ENCODE measurements around the gene C19orf12.

C19orf12 gene

DNA sequence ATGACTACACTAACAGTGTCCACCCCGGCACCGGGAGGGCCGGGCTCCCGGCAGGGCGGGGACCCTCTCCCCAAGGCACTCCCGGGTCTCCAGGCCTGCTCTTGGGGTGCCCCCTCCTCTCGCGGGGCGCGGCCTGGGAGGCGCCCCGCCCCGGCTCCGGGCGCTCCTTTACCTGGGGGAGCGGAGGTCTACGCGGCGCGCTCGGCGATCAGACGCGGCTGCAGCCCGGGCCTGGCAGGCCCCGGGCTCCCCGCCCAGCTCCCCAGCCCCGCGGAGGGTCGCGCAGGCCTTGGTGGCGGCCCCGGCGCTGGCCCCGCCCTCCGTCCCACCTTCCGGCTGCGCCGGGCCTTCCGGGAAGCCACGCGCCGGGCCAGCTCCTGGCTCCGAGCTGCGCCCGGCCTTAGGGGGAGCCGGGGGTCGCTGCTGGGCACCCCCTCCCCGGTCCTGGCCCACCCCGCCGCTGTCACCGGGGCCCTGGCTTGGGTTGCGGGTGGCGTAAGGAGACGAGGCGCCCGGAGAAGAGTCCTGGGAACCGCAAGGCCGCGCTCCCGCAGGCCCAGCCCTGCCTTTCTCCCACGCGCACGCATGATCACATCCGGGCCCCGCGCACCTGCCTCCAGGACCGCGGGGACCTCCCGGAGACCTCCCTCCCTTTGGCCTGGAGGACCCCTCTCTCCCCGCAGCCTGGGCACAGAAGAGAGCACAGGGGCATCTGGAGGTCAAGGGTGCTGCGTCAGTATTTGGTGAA, at the start of gene C19orf12:
Gene C19orf12, minus strand, starts transcription at position 309 of the 748 bp plus-strand sequence. CDS start 6,848 bp downstream, outside the sequence.
- peak; percentile 48 for DNase-seq (ENCODE audit: insufficient read length, low spot score)
- FAIRE-seq = no peak

DNA sequence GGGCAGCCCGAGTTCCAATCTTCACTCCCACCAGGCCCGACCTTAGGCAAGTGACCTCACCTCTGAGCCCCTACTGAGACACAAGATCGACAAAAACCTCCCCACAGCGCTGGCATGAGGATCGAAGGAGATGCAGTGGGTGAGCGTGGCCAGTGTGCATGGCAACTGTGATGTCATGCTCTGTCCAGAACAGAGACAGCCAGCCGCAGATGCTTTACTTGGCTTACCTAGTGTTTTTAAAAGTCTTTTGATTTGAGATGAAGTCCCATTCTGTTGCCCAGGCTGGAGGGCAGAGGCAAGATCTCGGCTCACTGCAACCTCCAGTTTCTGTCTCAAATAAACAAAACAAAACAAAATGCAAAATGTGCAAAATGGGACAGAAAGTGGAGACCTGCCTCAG, 49.3 kb upstream of the C19orf12 start:
- DNase-seq (ENCODE audit: insufficient read length, low spot score) (no peak), FAIRE-seq (no peak)

DNA sequence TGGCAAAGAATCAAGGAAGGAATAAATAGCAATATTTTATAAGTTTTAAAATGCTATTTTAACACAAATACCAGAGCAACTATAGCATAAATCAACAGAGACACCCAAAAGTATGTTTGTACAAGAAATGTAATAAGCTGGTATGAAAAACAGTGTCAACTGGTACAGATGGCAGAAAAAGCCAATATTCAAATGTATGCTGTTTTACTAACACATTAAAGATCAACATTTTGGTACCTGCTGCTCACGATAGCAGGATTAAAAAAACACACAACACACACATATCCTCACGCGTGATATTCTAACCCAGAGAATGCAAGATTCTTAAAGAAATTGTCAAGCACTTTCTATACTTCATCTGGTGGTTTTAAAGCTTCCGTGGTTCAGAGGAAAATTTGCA, 48.1 kb upstream of the C19orf12 start:
- FAIRE-seq (no peak), DNase-seq (ENCODE audit: insufficient read length, low spot score) (no peak)

DNA sequence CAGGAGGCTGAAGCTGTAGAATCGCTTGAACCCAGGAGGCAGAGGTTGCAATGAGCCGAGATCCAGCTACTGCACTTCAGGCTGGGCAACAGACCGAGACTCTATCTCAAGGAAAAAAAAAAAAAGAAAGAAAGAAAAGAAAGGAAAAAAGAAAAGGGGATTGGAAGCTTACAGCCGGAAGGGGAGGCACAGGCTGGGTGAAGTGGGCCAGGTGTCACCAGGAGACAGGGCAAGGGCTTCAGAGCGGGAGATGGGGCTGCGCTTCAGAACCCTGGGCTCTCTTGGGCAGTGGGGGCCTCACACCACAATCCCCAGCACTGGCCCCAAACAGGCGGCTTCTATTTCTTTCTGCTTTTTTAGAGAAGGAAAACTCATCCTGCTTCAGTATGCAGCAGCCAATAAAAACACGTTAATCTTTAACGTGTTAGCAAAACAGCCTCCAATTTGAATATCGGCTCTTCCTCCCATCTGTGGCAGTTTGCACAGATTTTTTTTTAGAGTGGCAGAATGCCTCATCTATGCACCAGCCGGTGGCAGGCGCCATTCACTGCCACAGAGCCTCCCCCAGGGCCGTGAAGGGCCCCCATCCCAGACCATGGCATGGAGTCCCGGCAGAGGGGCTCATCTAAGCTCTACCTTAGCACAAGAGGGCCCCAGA, 46.6 kb upstream of the C19orf12 start:
- no peak for FAIRE-seq
- DNase-seq (ENCODE audit: insufficient read length, low spot score) = no peak

DNA sequence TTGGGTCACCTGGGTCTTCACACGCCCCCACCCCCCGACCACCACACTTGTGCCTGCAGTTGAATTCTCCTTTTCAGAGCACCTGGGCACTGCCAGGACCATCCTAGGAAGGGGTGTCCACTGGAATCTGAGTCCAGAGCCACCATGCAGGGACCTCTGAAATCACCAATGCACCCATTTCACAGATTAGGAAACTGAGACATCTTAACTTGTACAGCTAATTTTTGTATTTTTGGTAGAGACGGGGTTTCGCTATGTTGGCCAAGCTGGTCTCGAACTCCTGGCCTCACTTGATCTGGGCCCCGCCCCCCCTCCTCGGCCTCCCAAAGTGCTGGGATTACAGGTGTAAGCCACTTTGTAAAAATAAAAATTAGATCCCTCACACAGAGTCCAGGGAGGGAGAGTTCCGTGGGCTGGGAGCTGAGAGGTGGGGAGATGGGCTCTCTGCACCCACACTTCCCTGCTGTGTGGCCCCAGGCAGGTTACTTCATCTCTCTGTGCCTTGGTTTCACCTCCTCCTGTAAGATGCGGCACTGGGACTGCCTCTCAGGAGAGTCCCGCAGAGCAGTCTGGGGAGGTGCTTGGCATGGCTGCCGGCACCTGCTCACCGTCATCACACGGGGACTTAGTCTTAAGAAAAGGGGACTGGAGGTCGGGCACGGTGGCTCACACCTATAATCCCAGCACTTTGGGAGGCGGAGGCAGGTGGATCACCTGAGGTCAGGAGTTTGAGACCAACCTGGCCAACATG, 45.9 kb upstream of the C19orf12 start:
- FAIRE-seq (no peak), DNase-seq (ENCODE audit: insufficient read length, low spot score) (no peak)

DNA sequence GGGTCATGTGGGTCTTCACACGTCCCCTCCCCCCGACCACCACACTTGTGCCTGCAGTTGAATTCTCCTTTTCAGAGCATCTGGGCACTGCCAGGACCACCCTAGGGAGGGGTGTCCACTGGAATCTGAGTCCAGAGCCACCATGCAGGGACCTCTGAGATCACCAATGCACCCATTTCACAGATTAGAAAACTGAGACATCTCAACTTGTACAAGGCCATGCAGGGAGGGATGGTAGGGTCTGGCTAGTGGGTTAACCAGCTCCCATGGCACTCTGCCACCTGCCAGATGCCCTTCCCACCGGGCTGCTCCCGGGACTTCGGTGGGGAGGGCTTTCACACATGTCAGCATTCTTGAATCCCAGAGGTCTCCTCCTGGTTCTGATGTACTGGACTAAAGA, 44.3 kb upstream of the C19orf12 start:
- no peak for FAIRE-seq
- DNase-seq (ENCODE audit: insufficient read length, low spot score) = no peak

DNA sequence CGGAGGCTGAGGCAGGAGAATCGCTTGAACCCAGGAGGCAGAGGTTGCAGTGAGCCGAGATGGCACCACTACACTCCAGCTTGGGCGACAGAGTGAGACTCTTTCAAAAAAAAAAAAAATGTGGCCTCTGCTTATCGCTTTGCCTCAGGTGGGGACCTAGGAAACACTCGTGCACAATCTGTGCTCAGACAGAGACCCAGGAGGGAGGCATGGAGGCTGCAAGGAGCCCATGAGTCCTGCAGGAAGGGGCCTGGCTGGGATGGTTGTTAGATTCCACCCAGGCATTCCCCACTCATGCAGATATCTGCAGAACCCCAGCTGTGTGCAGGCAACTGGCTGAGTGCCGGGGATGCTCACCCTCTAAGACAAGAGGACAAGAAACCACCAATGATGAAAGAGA, 43.8 kb upstream of the C19orf12 start:
- no peak for FAIRE-seq
- DNase-seq (ENCODE audit: insufficient read length, low spot score) = no peak

DNA sequence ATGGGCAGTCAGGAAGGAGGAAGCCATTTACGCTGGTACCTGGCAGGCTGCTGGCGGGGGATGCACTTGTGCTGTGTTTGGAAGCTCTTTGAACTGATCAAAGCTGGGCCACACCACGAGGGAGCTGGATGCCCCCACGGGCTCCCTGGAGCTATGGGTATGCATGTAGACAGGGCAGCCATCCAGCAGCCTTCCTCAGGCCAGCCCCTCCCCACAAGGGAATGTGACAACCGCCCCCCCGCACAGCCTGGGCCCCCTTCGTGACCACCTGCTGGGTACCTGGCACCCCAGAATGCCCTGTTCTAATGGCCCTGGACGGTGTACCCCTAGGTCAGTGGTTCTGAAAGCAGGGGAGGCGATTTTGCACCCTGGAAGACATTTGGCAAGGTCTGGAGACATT, 42.5 kb upstream of the C19orf12 start:
- DNase-seq (ENCODE audit: insufficient read length, low spot score) (no peak), FAIRE-seq (no peak)

DNA sequence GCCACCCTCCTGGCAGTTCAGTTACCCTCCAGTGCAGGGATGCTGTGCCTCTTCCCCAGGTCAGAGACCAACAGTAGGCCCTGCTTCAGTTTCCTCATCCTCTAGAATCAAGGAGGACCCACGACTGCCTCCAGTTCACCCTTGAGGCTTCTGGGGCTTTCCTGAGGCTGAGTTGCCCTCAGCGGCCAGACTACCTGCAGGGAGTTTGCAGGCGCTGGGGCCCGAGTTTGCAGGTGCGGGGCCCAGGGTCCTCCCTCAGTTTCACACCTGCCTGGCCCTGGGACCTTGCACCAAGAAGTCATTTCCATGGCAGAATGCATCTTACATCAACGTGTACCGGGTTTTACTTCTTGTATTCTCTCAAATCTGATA, 38.9 kb upstream of the C19orf12 start:
- no peak for FAIRE-seq
- DNase-seq (ENCODE audit: insufficient read length, low spot score) = no peak

DNA sequence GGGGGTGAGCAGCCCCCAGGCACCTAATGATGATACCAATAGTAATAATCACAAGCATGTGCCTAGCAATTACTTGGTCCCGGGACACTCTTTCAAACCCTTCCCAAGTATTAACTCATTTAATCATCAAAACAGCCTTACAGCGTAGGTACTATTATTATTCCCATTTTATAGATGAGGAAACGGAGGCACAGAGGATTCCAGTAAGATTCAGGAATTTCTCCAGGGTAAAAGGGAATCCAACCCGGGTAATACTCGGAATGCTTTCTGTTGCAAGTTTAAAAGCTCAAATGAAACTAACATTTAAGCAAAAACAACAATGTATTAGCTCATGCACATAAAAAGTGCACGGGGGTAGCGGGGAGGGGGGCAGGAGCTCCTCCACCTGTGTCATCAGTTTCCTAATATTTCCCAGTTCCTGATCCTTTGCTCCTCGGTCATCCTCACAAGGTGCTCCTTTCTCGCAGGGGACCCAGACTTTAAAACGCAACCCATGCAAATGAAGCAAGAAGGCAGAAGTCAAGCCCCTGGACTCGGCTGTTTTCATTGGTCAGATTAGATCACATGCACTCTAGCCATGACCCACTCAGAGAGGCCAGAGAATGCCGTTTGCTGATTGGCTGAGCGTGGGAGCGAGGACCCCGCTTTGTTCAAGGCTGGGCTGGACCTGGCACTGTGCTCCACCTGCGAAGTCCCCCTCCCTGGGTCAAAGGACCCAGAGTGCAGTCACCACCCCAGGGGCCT, 38.3 kb upstream of the C19orf12 start:
- FAIRE-seq (no peak), DNase-seq (ENCODE audit: insufficient read length, low spot score) (no peak)

DNA sequence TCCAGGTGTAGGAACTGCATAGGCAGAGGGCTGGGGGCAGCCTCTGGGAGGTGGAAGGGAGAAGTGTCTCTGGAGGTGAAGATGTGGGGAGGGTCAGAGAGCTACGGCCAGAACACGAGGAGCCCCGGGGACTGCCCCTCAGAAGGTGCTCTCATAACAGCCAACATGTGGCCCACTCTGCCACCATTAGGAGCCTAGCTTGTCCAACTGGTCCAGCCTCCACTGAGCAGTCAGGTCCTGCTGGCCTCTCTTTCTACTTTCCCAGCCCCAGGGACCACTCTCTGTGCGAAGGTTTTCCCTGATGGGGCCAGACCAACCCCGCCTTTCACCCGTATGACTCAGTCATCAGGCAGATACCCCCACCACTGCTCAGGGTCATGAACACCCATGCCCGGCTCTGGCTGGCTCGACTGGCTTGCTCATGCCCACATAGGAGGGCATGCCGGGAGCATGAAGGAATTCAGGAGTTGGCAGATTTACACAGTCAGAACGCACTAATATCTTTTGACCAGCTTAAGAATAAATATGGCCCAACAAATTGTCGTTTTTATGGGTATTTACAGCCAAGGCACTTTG, 37.5 kb upstream of the C19orf12 start:
- no peak for FAIRE-seq
- DNase-seq (ENCODE audit: insufficient read length, low spot score) = no peak

DNA sequence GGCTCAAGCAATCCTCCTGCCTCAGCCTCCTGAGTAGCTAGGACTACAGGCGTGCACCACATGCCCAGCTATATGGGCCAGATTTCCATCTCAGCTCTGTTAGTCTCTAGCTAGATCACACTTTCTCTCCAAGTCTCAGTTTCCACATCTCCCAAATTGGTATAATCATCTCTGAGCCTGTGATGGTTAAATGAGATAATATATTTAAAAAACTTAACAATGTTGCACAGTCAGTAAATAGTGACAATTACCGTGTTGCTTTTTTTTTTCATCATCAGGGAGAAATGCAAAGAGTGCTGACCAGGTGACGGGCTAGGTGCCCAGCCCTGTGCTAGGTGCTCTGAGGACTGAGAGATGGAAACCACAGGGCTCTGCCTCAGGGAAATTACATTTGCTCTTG, 36.9 kb upstream of the C19orf12 start:
- no peak for DNase-seq (ENCODE audit: insufficient read length, low spot score)
- FAIRE-seq = no peak

DNA sequence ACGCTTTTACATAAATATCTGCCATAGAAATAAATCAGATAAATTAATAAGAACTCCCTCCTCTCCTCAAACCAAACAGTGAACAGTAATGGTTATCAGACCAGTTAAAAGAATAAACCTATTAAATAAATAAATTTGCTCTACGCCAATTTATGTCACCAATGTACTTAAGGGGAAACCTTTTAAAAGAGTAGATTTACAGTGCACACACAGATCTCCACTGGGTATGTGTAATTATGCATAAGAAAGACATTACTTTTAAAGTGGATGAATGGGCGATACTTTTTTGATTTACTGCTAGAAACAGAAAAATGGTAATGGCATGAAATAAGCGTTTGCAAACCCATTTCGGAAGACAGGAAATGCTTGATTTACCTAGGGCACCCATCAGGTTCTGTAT, 34.9 kb upstream of the C19orf12 start:
- DNase-seq (ENCODE audit: insufficient read length, low spot score) (no peak), FAIRE-seq (no peak)

DNA sequence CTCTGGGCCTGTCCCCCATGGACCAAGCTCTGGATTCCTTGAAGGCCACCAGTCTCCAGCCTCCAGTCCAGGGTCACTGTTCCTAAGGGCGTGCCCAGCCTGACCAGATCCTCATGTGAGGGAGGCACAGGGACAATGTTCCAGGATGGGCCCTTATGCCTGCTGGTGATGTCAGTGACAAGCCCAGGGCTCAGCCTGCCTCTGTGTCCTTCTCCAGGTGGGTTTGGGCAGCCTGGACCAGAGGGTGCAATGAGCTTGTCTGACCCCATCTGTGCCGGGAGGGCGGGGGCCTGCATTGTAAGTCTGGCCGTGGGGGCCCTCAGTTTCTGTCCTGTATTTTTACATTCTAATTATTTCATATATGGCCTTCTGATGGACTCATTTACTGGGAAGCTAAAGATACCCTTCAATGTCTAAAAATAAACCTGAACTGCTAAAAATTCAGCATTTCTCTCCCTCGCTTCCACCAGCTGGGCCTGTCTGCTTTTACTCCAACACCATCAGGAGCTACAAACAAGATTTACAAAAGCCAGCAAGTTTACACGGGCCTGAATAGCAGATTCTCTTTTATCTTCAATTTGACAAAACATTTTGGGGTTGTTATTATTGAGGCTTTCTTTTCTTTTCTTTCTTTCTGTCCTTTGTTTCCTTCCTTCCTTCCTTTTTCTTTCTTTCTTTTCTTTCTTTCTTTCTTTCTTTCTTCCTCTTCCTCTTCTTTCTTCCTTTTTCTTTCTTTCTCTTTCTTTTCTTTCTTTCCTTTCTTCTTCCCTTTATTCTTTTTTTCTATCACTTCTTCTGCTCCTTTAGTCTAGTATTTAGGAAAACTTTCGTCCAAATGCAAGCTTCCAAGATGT, 34.2 kb upstream of the C19orf12 start:
- no peak for FAIRE-seq
- no peak for DNase-seq (ENCODE audit: insufficient read length, low spot score)

DNA sequence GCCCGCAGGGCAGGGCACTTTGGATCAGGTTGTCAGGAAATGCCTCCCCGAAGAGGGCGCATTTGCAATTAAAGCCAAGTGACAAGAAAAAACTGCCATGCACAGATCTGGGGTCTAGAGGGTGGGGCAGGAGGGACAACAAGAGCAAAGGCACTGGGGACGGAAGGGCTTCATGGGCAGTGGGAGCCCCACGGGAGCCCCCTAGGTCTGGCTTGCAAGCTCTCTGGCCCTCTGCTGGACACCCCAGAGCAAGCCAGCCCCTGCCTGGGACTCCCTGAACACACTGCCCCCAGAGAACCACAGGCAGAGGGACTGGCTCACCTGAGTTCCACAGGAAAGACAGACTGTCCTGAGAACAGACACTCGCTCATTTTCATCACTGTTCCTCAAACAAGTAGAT, 30.2 kb upstream of the C19orf12 start:
- DNase-seq (ENCODE audit: insufficient read length, low spot score) (no peak), FAIRE-seq (no peak)

DNA sequence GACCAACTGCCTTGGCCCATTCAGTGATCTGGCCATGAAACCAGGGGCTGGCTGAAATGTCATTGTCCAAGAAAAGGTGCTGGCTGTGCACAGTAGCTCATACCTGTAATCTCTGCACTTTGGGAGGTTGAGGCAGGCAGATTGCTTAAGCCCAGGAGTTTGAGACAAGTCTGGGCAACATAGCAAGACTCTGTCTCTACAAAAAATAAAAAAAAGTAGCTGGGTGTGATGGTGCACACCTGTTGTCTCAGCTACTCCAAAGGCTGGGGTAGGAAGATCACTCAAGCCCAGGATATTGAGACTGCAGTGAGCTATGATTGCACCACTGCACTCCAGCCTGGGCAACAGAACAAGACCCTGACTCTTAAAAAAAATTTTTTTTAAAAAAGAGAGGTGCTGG, 28.6 kb upstream of the C19orf12 start:
- DNase-seq (ENCODE audit: insufficient read length, low spot score) (no peak), FAIRE-seq (no peak)

DNA sequence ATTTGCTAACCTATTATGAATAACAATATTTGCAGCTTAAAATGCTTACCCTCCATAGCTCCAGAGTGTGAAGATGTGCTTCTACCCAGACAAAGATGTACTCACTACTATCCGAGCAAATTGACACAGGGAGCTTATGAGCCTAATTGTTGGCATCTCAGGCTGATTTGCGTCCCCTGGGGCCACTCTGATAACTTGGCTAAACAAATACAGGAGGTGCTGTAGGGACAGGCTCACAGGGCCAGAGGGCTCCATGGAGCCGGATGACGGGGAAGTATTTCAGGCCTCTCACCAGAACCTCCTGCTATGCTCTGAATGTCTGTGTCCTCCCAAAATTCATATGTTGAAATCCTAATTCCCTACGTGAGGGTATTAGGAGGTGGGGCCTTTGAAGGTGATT, 26.7 kb upstream of the C19orf12 start:
- FAIRE-seq (no peak), DNase-seq (ENCODE audit: insufficient read length, low spot score) (no peak)

DNA sequence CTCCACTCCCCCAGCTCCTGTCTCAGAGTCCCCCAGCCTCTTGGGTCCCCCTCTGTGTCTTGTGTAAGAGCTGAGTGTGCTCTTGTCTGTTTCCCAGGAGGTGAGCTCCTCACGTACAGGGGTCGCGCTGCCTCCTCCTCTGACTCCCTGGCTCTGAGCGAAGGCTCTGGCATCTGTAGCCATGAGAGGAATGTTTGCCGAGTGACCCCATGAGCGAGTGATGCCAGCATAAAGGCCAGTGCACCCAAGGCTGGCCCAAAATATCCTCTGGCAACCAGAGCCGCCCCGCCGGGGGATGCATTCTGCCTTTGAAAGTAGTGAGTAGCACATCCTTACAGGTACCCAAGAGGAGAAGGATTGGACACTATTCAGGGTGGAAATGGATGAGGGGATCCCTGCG, 26.2 kb upstream of the C19orf12 start:
- DNase-seq (ENCODE audit: insufficient read length, low spot score) (no peak), FAIRE-seq (no peak)

DNA sequence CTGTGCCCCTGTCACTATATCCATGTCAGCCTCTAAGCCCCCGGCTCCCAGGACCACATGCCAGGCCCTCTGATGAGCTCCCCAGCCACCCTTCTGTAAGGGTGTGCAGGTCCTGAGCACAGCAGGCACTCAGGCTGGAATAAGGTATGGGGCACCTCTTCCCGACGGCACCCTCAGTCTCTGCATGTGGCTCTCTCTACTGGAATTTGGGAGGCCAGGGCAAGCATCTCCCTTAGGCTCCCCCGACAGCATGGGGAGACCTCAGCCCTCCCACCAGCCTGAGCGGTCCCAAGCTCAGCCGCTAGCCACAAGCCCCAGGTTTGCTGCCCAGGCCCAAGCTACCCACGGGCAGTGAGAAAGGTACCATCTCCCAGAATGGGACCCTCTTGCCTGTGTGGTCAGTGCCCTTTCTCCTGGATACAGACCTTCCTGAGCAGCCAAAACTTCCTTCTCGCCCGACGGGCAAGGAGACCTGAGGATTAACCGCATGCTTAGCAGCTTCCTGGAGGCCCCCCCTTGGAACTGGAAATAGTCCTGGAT, 22.5 kb upstream of the C19orf12 start:
- FAIRE-seq = no peak
- DNase-seq (ENCODE audit: insufficient read length, low spot score) = no peak

DNA sequence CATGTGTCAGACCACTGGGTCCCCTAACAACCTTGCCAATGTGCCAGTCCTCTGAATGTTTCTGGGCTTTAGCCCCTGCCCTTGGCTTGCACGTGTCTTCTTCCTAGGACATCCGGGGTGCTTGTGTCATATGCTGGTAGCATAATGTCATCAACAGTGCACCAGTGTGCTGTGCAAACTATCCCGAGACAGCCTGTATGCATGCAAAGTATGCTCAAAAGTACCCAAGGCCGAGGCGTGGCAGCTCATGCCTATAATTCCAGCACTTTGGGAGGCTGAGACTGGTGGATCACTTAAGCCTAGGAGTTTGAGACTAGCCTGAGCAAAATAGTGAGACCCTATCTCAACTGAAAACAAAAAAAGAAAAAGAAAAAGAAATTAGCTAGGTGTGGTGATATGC, 20.8 kb upstream of the C19orf12 start:
- no peak for DNase-seq (ENCODE audit: insufficient read length, low spot score)
- no peak for FAIRE-seq

Data from HTR-8/SVneo (cell line).